GM23248 (cell line): ENCODE measurements around the gene AP2A2. TPM values are rescaled to one million over a fixed set of nuclear protein-coding genes. Genes with fewer than 3 reads are reported as not detected.
"Not testable (repeated sequence)": the region's sequence is repeated elsewhere in the genome, so short reads cannot be mapped to it uniquely, and the experiment has no call there.

ENCODE experiments used
- DNase-seq: peaks from one replicate; pipeline ENCODE4 v3.0.0-alpha.2; 2015
- H2AFZ ChIP-seq: fragments of 200-600 bp; sonication (generic); 2 replicates; pipeline ENCODE4 v1.6.1; 2016; ENCODE audit warnings: antibody characterized with exemption
- H3F3A ChIP-seq: fragments of 200-600 bp; sonication (generic); 2 replicates; pipeline ENCODE4 v1.6.1; 2016; ENCODE audit warnings: mild to moderate bottlenecking, antibody characterized with exemption, mixed run types; ENCODE audit not compliant: insufficient read depth
- H3K27ac ChIP-seq: fragments of 200-600 bp; sonication (generic); 2 replicates; pipeline ENCODE4 v1.5.1; 2016; ENCODE audit warnings: mild to moderate bottlenecking
- H3K27me3 ChIP-seq: fragments of 200-600 bp; sonication (generic); replicated peaks from 2 replicates; pipeline ENCODE4 v1.6.1; 2016; ENCODE audit warnings: mild to moderate bottlenecking; ENCODE audit not compliant: insufficient read depth
- H3K36me3 ChIP-seq: fragments of 200-600 bp; sonication (generic); 2 replicates; pipeline ENCODE4 v1.6.1; 2016; ENCODE audit warnings: low read depth, mild to moderate bottlenecking
- H3K4me1 ChIP-seq: fragments of 200-600 bp; sonication (generic); 2 replicates; pipeline ENCODE4 v1.6.1; 2016; ENCODE audit warnings: mild to moderate bottlenecking; ENCODE audit not compliant: insufficient read depth
- H3K4me2 ChIP-seq: fragments of 200-600 bp; sonication (generic); one replicate; pipeline ENCODE4 v1.6.1; 2016; ENCODE audit warnings: mild to moderate bottlenecking; ENCODE audit not compliant: unreplicated experiment
- H3K4me3 ChIP-seq: fragments of 200-600 bp; sonication (generic); 2 replicates; pipeline ENCODE4 v1.5.1; 2016; ENCODE audit warnings: mild to moderate bottlenecking
- H3K79me2 ChIP-seq: fragments of 200-600 bp; sonication (generic); 2 replicates; pipeline ENCODE4 v1.6.1; 2016; ENCODE audit warnings: mild to moderate bottlenecking; ENCODE audit not compliant: insufficient read depth
- H3K9ac ChIP-seq: fragments of 200-600 bp; sonication (generic); 2 replicates; pipeline ENCODE4 v1.6.1; 2016; ENCODE audit warnings: mild to moderate bottlenecking
- H3K9me2 ChIP-seq: fragments of 200-600 bp; sonication (generic); 2 replicates; pipeline ENCODE4 v1.6.1; 2016; ENCODE audit warnings: mixed run types, mild to moderate bottlenecking, moderate library complexity; ENCODE audit not compliant: insufficient read depth
- H3K9me3 ChIP-seq: fragments of 200-600 bp; sonication (generic); one replicate; pipeline ENCODE4 v1.6.1; 2017; ENCODE audit warnings: low read depth
- H4K20me1 ChIP-seq: fragments of 200-600 bp; sonication (generic); 2 replicates; pipeline ENCODE4 v1.6.0; 2016; ENCODE audit not compliant: insufficient read depth
- EZH2 ChIP-seq: fragments of 200-600 bp; sonication (generic); IDR thresholded peaks from 2 replicates; pipeline ENCODE4 v1.6.1; 2018; ENCODE audit warnings: antibody characterized with exemption, mild to moderate bottlenecking; ENCODE audit not compliant: insufficient read depth, poor library complexity, severe bottlenecking
- EZH2phosphoT487 ChIP-seq: fragments of 200-600 bp; sonication (generic); IDR thresholded peaks from 2 replicates; pipeline ENCODE4 v1.6.1; 2018; ENCODE audit warnings: antibody characterized with exemption, moderate library complexity, mild to moderate bottlenecking, low read depth; ENCODE audit not compliant: insufficient read depth
- WGBS, 2 experiments: methylation state at CpG; one replicate each; pipeline ENCODE4 v1.1.6; 2015 to 2017; ENCODE audit warnings: low lambda C conversion rate in 2 of 2, low coverage in 1 of 2; ENCODE audit errors: missing lambda C conversion rate in 2 of 2; 5-methylcytosine and 5-hydroxymethylcytosine counted together
- in situ Hi-C: fragments of 300-500 bp; cut with MboI; formaldehyde crosslinking; loops from 2 replicates; pipeline ENCODE4 v1.15.0; 2020
- polyA plus RNA-seq: library from polyadenylated mRNA; unstranded; fragments of >200 nt; fragmentation: Nextera tagmentation; extraction: Ambion mirVana; gene quantifications from 2 replicates; pipeline ENCODE4 v1.2.1, GENCODE V29; 2016
- total RNA-seq: library from RNA; depleted of rRNA; stranded (reverse); fragments of >200 nt; shearing (Covaris generic); gene quantifications from 2 replicates; pipeline ENCODE4 v1.2.3, GENCODE V29; 2014

Gene AP2A2
- total and polyA plus RNA-seq, 2 experiments from 2014 or later: 31.1 to 38.3 TPM

- Histone ChIP-seq H3K4me3 (no peak overlapping the region), H3K27ac (no peak overlapping the region), H2AFZ (no peak overlapping the region), H3K79me2 (peaks cover 81% of the 10 kb centered on the region), H3K9me3 (no peaks in the 10 kb centered on the region), H3K27me3 (no peaks in the 10 kb centered on the region), H3K36me3 (no peaks in the 10 kb centered on the region; the same call in 1 of the 2 replicates), H3K9ac (no peak overlapping the region), H3K4me1 (no peaks in the 10 kb centered on the region), H3F3A (no peaks in the 10 kb centered on the region), H4K20me1 (peaks cover 8% of the 10 kb centered on the region; the same call in 1 of the 2 replicates), H3K9me2 (no peaks in the 10 kb centered on the region), H3K4me2 (no peak overlapping the region)
- no peak for DNase-seq
- WGBS, 2 experiments: 92 to 97% methylated on average over 7 of the region's 7 CpGs
- TF ChIP-seq EZH2phosphoT487: no peak
- no peak for TF ChIP-seq EZH2
- in situ Hi-C loops: no loop called here
Measured at GRCh38 chr11:958101-958500, 32.4 kb downstream of the AP2A2 start.

GRCh38 chr11:959027-959426 lies 33.4 kb downstream of the AP2A2 start:
- TF ChIP-seq EZH2: no peak
- no peak for TF ChIP-seq EZH2phosphoT487
- peaks cover 81% of the 10 kb centered on the region for H3K79me2 ChIP-seq
- H3K4me3 ChIP-seq: no peak overlapping the region
- in situ Hi-C loops: no loop called here
- no peak overlapping the region for H3K27ac ChIP-seq
- no peak for DNase-seq
- H4K20me1 ChIP-seq: peaks cover 7% of the 10 kb centered on the region; the same call in 1 of the 2 replicates
- no peaks in the 10 kb centered on the region; the same call in 1 of the 2 replicates for H3K36me3 ChIP-seq
- H3K4me1 ChIP-seq: no peaks in the 10 kb centered on the region
- no peaks in the 10 kb centered on the region for H3K9me3 ChIP-seq
- H3K9ac ChIP-seq: no peak overlapping the region
- no peak overlapping the region for H3K4me2 ChIP-seq
- no peaks in the 10 kb centered on the region for H3K9me2 ChIP-seq
- H3K27me3 ChIP-seq: no peaks in the 10 kb centered on the region
- 89 to 90% methylated on average over 14 of the region's 14 CpGs for WGBS, 2 experiments
- no peak overlapping the region for H2AFZ ChIP-seq
- H3F3A ChIP-seq: no peaks in the 10 kb centered on the region

GRCh38 chr11:959608-960007 lies 33.9 kb downstream of the AP2A2 start:
- no peaks in the 10 kb centered on the region for H3K9me3 ChIP-seq
- peaks cover 4% of the 10 kb centered on the region; the same call in 1 of the 2 replicates for H4K20me1 ChIP-seq
- WGBS, 2 experiments: 77 to 79% methylated on average over 10 of the region's 10 CpGs

GRCh38 chr11:961310-961920 lies 35.7 kb downstream of the AP2A2 start:
- H3K27ac ChIP-seq, H4K20me1 ChIP-seq, H3K9me2 ChIP-seq, DNase-seq, H3K4me1 ChIP-seq, H3K9me3 ChIP-seq, H3K4me2 ChIP-seq, H2AFZ ChIP-seq, H3F3A ChIP-seq, H3K4me3 ChIP-seq, H3K9ac ChIP-seq, in situ Hi-C loops, H3K27me3 ChIP-seq, H3K36me3 ChIP-seq: not testable (repeated sequence)
- WGBS, 2 experiments: 91 to 96% methylated on average over 5 to 18 of the region's 18 CpGs
- H3K79me2 ChIP-seq: peaks cover 76% of the 10 kb centered on the region

More at GRCh38 chr11:959608-960007, 33.9 kb downstream of the AP2A2 start:
- Histone ChIP-seq H2AFZ (no peak overlapping the region), H3K36me3 (no peaks in the 10 kb centered on the region; the same call in 1 of the 2 replicates), H3K27ac (no peak overlapping the region), H3K9ac (no peak overlapping the region), H3K4me1 (no peaks in the 10 kb centered on the region), H3F3A (no peaks in the 10 kb centered on the region), H3K27me3 (no peaks in the 10 kb centered on the region), H3K4me2 (no peak overlapping the region), H3K9me2 (no peaks in the 10 kb centered on the region), H3K79me2 (peaks cover 81% of the 10 kb centered on the region), H3K4me3 (no peak overlapping the region)
- in situ Hi-C loops: no loop called here
- no peak for DNase-seq
- no peak for TF ChIP-seq EZH2phosphoT487
- TF ChIP-seq EZH2: no peak
